Right ventricle myocardium inferior (tissue), 1 donor: ENCODE results near the gene PAM16. TPM values are rescaled to one million over a fixed set of nuclear protein-coding genes. Genes with fewer than 3 reads are reported as not detected.
A peak's percentile ranks its signal among the peaks of the same experiment; 100 is the strongest.

Experiments used
- ATAC-seq: fragments of 200-7000 bp; cut with Tn5 transposase; one replicate; pipeline ENCODE4 v1.9.1; 2020; ENCODE audit warnings: mild to moderate bottlenecking, moderate library complexity
- DNase-seq: peaks from one replicate; pipeline ENCODE4 v3.0.0; 2021; ENCODE audit errors: missing footprints
- intact Hi-C: fragments of 100-400 bp; cut with DNase I; formaldehyde crosslinking; loops from one replicate; pipeline ENCODE4 v1.11.0; 2022
- total RNA-seq: library from RNA; stranded (reverse); fragmentation: NEBNext Ultra II Directional; extraction: Animal tissue kit (Norgen Biotek cat#: 25700); gene quantifications from one replicate; pipeline ENCODE4 v1.2.1, GENCODE V29; 2021
- donor health status: DM: no; HTN: yes; CAD: no; lungs with severe emphysema.

The PAM16 gene
- total RNA-seq, 1 donor from 2014 or later: 73.4 TPM

DNA sequence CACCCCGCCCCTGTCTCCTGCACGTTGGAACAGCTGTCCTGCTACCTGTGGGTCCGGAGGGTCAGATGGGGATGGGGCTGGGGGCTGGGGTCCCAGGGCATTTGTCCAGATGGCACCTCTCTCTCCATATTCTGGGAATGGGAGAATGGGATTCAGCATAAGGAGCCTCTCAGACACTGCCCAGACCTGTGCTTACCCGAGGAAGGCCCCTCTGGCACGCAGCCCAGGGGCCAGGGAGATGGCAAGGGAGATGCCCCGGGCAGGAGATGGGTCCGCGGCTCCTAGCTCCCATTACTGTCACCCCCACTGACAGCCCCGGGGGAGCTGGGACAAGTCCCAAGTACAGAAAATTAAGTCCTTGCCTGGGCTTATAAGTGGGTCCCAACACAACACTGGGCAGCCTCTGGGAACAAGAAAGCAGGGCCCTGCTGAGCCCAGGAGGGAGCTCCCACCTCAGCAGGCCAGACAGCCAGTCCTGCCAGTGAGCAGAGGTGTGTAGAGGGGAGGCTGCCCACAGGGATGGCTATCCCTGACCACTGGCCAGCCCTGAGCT lies 22.3 kb upstream of the PAM16 start:
- intact Hi-C loops: loop anchor here (5.0 kb wide), 1 partner anchor 39 kb away; no protein-coding TSS in a partner anchor
- no peak for ATAC-seq
- no peak for DNase-seq

DNA sequence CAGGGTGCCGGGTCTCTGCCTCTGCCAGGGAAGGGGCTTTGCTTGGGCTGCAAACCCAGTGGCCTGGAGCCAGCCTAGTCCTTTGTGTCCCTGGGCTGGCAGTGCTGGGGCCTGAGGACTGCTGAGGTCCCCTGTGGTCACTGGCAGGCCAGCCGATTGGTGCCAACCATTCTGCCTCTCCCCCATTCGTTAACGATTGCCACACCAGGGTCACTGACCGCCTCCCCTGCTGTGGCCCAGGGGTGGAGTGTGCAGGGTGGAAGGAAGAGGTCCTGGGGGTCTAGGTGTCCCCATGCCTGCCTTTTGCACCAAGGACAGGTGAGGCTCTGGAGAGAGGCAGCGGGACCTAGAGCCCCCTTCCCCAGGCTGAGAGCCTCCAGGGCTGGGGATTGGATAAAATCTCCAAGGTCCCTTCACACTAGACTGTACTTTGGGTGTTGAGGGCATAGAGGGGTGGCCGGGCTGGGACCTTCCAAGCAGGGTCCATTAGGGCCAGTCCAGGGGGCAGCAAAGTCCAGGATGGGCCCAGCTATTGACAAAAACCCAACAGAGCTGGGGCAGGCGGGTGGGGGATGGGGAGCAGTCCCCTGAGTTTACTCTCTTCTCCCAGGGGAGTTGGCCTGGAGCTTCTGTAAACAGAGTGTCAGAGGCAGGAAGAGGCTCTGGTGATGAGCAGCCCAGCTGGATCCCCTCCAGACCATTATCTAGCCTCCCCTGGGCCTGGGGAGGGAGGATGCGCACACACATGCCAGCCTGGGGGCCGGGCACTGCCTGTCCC lies 21.6 kb upstream of the PAM16 start:
- no peak for DNase-seq
- intact Hi-C loops: loop anchor here (5.0 kb wide), 1 partner anchor 40 kb away; no protein-coding TSS in a partner anchor

GRCh38 chr16:4372001-4372577 lies 21.0 kb upstream of the PAM16 start:
- no peak for ATAC-seq
- intact Hi-C loops: loop anchor here (5.0 kb wide), 1 partner anchor 40 kb away; no protein-coding TSS in a partner anchor
- no peak for DNase-seq

More for the DNA sequence above, 21.6 kb upstream of the PAM16 start:
- no peak for ATAC-seq

DNA sequence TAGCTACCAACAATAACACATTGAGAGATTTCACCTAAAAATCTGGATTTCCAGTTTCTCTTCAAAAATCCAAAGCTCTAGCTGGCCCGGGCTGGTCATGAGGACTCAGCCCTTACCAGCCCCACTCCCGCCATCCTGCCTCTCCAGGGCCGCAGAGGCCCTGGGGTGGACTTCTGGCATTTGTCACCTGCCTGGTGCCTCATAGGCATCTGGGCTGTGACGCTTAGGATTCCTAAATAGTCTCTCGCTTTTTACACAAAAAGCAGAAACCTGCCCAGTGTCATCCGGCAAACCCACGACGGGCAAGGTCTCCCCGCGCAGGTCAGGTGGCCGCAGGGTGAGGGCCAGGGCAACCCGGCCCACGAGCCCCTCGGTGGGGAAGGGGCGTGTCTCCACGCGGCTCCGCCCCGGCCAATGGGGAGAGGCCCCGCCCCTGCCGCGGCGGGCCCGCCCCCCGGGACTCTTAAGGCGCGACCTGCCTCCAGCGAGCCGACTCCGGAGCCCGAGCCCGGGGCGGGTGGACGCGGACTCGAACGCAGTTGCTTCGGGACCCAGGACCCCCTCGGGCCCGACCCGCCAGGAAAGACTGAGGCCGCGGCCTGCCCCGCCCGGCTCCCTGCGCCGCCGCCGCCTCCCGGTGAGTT lies 20.4 kb upstream of the PAM16 start, which contains the start of gene VASN:
TSS of gene VASN (plus strand) at position 492 of the 644 bp plus-strand sequence. CDS start 9,030 bp downstream, outside the sequence.
- intact Hi-C loops: loop anchor here (5.0 kb wide), 1 partner anchor 41 kb away; no protein-coding TSS in a partner anchor

DNA sequence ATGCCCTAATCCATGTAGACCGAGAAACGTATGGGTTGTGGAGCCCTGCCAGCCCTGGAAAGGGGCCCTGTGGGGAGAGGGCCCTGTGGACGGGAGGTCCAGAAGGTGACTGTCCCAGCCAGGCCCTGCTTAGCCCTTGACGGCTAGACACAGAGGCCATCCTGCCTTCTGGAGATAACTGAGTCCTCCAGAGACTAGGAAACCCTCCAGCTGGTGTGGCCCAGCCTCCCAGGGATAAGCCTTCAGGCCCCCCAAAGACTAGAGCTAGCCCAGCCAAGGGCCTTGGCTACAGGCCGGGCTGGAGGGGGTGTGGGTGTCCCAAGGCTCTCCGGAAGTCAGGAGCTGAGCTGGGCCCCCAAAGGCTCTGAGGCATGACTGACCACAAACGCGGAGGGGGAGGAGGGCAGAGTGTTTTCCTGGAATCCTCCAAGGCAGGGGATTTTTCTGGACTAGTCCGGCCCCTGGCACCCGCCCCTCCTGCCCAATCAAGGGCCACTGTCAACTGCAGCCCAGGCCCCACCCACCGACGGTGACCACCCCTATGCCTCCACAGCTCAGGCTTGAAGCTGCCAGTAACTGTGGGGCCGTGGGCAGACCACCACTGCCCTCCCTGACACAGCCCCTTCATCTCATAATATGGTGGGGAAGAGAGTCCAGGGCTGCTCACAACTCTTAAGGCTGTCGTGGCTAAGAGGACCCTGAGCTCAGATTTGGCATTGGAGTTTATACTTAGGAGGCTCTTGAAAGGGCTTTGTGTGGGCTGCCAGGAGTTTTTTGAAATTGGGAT lies 19.6 kb upstream of the PAM16 start:
- intact Hi-C loops: loop anchor here (5.0 kb wide), 1 partner anchor 42 kb away; no protein-coding TSS in a partner anchor

More for the DNA sequence above, 20.4 kb upstream of the PAM16 start, which contains the start of gene VASN:
- ATAC-seq (peak; percentile 75), DNase-seq (peak; percentile 90)

DNA sequence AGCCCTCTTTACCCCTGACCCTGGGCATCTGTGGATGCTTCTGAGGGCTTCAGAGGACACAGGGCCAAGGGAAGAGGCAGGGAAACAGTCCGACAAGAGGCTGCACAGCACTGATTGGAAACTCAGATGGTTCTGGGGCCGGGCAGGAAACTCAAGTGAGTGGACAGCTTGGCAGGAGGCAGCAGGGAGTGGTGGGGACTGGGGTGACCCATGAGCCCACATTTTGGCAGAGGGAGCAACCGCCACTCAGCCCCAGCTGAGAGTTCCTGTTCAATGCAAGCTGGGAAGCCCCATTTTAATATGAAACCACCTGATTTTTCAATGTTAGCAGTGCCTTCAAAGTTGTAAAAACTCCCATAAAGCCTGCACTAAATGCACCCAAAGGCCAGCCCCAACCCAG lies 19.0 kb upstream of the PAM16 start:
- intact Hi-C loops: loop anchor here (5.0 kb wide), 1 partner anchor 42 kb away; no protein-coding TSS in a partner anchor
- no peak for DNase-seq
- ATAC-seq: no peak

More for the DNA sequence above, 19.6 kb upstream of the PAM16 start:
- ATAC-seq: peak; percentile 65
- peak; percentile 89 for DNase-seq

DNA sequence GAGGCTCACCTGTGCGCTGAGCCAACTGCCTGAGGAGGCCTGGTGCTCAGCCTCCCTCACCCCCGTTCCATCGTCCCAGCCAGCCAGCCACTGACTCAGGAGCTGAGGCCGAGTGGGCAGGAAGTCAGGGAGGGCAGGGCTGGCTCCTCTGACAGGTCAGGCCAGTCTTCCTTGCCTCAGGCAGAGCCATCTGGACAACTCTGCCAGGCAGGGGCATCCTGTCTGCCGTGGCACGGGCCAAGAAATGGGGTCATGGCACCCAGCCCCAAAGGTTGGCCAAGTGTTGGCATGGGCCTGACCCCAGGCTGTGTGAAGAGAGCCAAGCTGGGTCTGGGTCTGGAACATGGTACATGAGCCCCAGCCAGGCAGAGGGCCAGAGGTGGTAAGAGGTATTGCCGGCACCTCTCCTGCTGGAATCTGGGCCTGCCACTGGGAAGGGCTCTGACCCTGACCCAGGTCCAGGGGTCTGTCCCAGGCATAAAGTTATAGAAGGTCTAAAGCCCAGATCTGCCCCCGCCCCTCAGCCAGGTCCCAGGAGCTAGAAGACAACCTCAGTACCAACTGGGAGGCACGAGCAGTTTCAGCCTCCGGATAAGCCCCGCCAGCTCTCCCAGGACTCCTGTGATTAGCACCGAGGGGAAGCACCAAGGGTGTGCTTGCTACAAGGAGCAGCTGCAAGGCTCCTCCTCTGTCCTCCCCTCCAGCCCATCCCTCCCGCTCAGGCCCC lies 18.0 kb upstream of the PAM16 start:
- no peak for DNase-seq
- no peak for ATAC-seq
- intact Hi-C loops: no loop called here

DNA sequence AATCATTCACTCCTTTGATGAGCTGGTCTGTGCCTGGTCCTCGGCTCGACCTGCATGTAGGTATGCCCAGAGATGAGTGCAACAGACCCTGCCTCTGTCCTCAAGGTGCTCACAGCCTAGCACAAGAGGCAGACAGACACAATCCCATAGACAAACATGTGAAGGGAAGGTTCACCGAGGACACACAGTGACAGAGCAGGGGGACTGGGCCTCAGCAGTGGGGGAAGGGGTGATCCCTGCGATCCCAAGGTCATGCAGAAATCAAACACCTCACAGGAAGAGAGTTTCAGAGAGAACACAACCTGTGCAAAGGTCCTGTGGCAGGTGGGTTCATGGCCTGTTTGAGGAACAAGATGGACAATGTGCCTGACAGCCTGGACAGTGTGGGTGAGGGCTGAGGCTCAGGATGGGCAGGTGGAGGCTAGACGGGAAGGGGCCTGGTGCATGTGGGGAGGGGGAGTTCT lies 16.3 kb upstream of the PAM16 start:
- ATAC-seq (no peak), DNase-seq (no peak)
- intact Hi-C loops: no loop called here

GRCh38 chr16:4366016-4366415 lies 14.9 kb upstream of the PAM16 start:
- ATAC-seq: no peak
- DNase-seq: no peak
- intact Hi-C loops: no loop called here

DNA sequence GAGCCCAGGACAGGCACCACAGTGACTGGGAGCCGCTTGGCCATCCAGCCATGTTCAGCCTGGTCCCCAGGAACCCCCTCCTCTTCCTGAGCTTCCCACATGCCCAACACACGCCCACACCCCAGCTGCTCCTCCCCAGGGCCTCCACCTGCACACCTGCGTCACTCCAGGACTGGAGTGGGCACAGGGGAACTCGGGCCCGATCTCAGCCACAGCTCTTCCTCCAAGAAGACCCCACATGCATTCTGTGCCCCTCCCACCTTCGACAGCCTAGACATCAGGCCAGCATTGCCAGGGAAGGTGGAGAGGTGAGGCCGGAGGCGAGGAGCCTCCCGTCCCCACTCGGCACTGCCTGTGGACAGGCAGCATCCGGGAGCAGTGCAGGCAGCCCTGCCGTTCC lies 14.5 kb upstream of the PAM16 start:
- ATAC-seq: no peak

GRCh38 chr16:4365014-4365406 lies 13.9 kb upstream of the PAM16 start:
- ATAC-seq: no peak
- no peak for DNase-seq
- intact Hi-C loops: no loop called here

More for the DNA sequence above, 14.5 kb upstream of the PAM16 start:
- DNase-seq: no peak
- intact Hi-C loops: no loop called here

DNA sequence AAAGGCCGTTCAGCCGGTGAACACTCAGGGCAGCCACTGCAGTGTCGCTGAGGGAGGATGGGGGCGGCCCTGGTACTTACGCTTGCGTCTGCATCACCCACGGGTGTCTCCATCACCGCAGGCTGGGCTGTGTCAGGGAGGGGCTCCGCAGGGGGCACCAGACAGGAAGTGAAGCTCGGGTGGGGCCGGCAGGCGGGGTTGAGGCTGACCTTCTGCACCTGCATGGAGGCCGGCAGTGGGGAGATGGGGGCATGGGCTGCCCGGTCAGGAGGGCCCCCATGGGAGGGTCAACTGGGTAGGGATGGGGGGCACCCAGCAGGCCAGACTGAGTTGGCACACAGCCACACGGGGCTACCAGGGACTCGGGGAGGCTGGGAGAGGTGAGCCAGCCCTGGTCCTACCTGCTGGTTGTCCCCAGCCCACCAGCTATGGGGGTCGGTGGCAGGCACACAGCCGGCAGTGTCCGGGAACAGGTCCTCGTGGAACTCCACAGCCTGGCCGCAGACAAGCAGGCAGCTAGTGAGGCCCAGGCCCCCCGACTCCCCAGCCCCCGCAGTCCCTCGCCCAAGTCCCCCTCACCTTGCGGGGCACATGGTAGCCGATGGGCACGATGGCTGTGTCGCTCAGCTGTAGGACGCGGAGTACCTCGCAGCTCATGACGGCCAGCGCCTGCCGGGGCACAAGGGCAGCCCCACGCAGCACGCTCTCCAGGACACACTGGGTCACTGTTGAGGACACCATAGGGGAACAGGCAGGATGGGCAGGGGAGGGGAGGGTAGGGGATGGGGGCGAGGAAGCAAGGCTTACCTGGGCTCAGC lies 13.3 kb upstream of the PAM16 start:
- no peak for DNase-seq
- ATAC-seq: no peak
- intact Hi-C loops: no loop called here

- no peak for ATAC-seq
- intact Hi-C loops: no loop called here
- DNase-seq: no peak
Measured at GRCh38 chr16:4362476-4363135, 11.5 kb upstream of the PAM16 start.

DNA sequence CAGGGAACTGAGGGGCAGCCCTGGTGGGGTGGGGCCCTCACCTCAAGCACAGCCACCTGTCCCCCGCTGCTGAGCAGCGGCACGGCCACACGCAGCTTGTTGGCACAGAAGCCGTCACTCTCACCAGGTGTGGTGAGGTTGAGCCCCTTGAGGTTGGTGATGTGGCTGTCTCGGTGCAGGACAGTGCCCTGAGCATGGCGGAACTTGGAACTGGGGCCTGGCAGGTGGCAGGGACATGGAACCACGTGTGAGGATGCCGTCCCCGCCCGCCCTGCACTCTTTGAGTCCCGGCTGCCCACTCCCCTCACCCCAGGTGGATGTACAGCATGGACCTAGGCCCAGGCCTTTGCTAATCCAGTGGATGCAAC lies 10.8 kb upstream of the PAM16 start:
- ATAC-seq (no peak), DNase-seq (no peak)
- intact Hi-C loops: no loop called here

DNA sequence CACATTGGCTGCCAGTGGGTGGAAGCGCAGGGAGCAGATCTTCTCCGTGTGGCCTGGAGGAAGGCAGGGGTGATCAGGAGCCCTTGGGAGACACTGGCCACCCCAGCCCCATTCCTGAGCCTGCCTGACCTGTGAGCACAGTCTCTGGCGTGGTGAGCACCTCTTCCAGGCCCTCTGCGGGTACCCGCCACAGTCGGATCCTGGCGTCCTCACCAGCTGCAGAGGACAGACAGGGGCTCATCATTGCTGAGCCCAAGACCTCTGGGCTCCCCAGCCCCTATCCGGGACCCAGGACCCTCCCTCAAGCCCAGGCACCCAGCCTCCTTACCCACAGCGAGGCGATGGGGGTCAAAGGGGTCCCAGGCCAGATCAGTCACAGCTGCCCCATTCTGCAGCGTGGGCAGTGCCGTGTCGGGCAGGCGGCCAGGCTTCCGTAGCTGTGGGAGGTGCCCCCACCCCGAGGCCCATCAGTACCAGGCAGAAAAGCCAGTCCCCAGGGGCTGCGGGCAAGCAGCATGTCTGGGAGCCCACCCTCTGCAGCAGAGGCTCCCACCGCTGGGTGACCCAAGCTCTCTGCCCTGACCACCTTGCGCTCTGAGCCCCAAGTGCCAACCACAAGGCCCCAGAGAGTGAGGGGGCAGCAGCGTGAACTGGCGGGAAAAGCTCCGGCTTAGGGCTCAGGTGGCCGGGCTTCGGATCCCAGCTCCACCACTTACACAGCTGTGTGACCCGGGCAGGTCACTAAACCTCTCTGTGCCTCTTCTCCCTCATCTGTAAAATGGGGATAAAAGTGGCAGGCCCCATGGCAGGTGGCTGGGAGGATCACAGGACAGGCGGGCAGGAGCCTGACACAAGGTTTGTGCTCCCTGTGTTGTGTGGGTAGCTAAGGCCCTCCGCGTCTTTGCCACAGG lies 10.2 kb upstream of the PAM16 start:
- DNase-seq (no peak), ATAC-seq (no peak)
- intact Hi-C loops: no loop called here
